Neural progenitor cell (in vitro differentiated cells): ENCODE data around the gene CSRP1. TPM values are rescaled to one million over a fixed set of nuclear protein-coding genes. Genes with fewer than 3 reads are reported as not detected.
A peak's percentile ranks its signal among the peaks of the same experiment; 100 is the strongest.
"Not testable (repeated sequence)": the region's sequence is repeated elsewhere in the genome, so short reads cannot be mapped to it uniquely, and the experiment has no call there.

Source experiments
- DNase-seq: peaks from one replicate; pipeline ENCODE4 v3.0.0-alpha.2; 2016; ENCODE audit warnings: low spot score
- H2AFZ ChIP-seq: fragments of 200-600 bp; sonication (generic); replicated peaks from 2 replicates; pipeline ENCODE4 v1.6.1; 2016; ENCODE audit warnings: antibody characterized with exemption
- H3F3A ChIP-seq: fragments of 200-600 bp; sonication (generic); 2 replicates; pipeline ENCODE4 v1.6.1; 2016; ENCODE audit warnings: antibody characterized with exemption, low read depth
- H3K27ac ChIP-seq: fragments of 200-600 bp; sonication (generic); 2 replicates; pipeline ENCODE4 v1.5.1; 2016; ENCODE audit warnings: mild to moderate bottlenecking
- H3K27me3 ChIP-seq: fragments of 200-600 bp; sonication (generic); 2 replicates; pipeline ENCODE4 v1.6.1; 2016; ENCODE audit warnings: mild to moderate bottlenecking, moderate library complexity
- H3K36me3 ChIP-seq: fragments of 200-600 bp; sonication (generic); 2 replicates; pipeline ENCODE4 v1.5.1; 2016
- H3K4me1 ChIP-seq: fragments of 200-600 bp; sonication (generic); 2 replicates; pipeline ENCODE4 v1.6.1; 2016; ENCODE audit warnings: mixed run types
- H3K4me2 ChIP-seq: fragments of 200-600 bp; sonication (generic); 2 replicates; pipeline ENCODE4 v1.6.1; 2016
- H3K4me3 ChIP-seq: fragments of 200-600 bp; sonication (generic); 2 replicates; pipeline ENCODE4 v1.5.1; 2016
- H3K79me2 ChIP-seq: fragments of 200-600 bp; sonication (generic); 2 replicates; pipeline ENCODE4 v1.6.1; 2016; ENCODE audit warnings: low read depth
- H3K9ac ChIP-seq: fragments of 200-600 bp; sonication (generic); 2 replicates; pipeline ENCODE4 v1.6.1; 2016
- H3K9me3 ChIP-seq: fragments of 200-600 bp; sonication (generic); 2 replicates; pipeline ENCODE4 v1.5.1; 2016; ENCODE audit warnings: low read depth
- H4K20me1 ChIP-seq: fragments of 200-600 bp; sonication (generic); 2 replicates; pipeline ENCODE4 v1.6.1; 2016; ENCODE audit warnings: low read depth
- H3K27ac Mint-ChIP-seq: 3 replicates; pipeline ENCODE4 v1.8.0; 2021; ENCODE audit warnings: mixed read lengths
- H3K27me3 Mint-ChIP-seq: 2 replicates; pipeline ENCODE4 v1.8.0; 2022; ENCODE audit warnings: low read depth, mild to moderate bottlenecking, inconsistent platforms, moderate library complexity, mixed read lengths; ENCODE audit not compliant: insufficient read depth
- H3K36me3 Mint-ChIP-seq: 3 replicates; pipeline ENCODE4 v1.8.0; 2021; ENCODE audit warnings: mixed read lengths
- H3K4me1 Mint-ChIP-seq: 3 replicates; pipeline ENCODE4 v1.8.0; 2021; ENCODE audit warnings: mixed read lengths
- H3K4me3 Mint-ChIP-seq: 3 replicates; pipeline ENCODE4 v1.8.0; 2021; ENCODE audit warnings: mild to moderate bottlenecking, moderate library complexity, mixed read lengths
- H3K9me3 Mint-ChIP-seq: 3 replicates; pipeline ENCODE4 v1.8.0; 2020; ENCODE audit warnings: mixed read lengths
- CTCF ChIP-seq: fragments of 200-600 bp; sonication (generic); IDR thresholded peaks from 2 replicates; pipeline ENCODE4 v1.5.1; 2017; ENCODE audit warnings: antibody characterized with exemption, mild to moderate bottlenecking
- EZH2 ChIP-seq: fragments of 200-600 bp; sonication (generic); IDR thresholded peaks from 2 replicates; pipeline ENCODE4 v1.6.1; 2017; ENCODE audit warnings: antibody characterized with exemption, mild to moderate bottlenecking, moderate library complexity
- EZH2phosphoT487 ChIP-seq: fragments of 200-600 bp; sonication (generic); IDR thresholded peaks from 2 replicates; pipeline ENCODE4 v1.6.1; 2017; ENCODE audit warnings: antibody characterized with exemption
- total RNA-seq: library from RNA; depleted of rRNA; stranded (reverse); fragments of >200 nt; gene quantifications from 2 replicates; pipeline ENCODE4 v1.2.3, GENCODE V29; 2015; ENCODE audit warnings: low replicate concordance

Gene CSRP1
- total RNA-seq, 1 donor from 2014 or later = 2.5 TPM

GRCh38 chr1:201551877-201552731 is 45.2 kb upstream of the CSRP1 start:
- Histone ChIP-seq H3K27me3 (no peaks in the 10 kb centered on the region), H3K36me3 (no peaks in the 10 kb centered on the region), H2AFZ (no peak overlapping the region), H3F3A (peaks cover 2% of the 10 kb centered on the region), H3K9ac (no peak overlapping the region), H4K20me1 (no peaks in the 10 kb centered on the region), H3K27ac (no peak overlapping the region), H3K9me3 (no peaks in the 10 kb centered on the region), H3K4me3 (no peak overlapping the region), H3K4me1 (peaks cover 19% of the 10 kb centered on the region), H3K4me2 (no peak overlapping the region), H3K79me2 (no peaks in the 10 kb centered on the region)
- Mint-ChIP-seq H3K4me3 (no peak overlapping the region), H3K36me3 (no peaks in the 10 kb centered on the region), H3K9me3 (no peaks in the 10 kb centered on the region), H3K4me1 (peaks cover 27% of the 10 kb centered on the region), H3K27me3 (peaks cover 8% of the 10 kb centered on the region), H3K27ac (no peak overlapping the region)
- TF ChIP-seq CTCF (no peak), EZH2 (no peak), EZH2phosphoT487 (no peak)
- DNase-seq = no peak

DNA sequence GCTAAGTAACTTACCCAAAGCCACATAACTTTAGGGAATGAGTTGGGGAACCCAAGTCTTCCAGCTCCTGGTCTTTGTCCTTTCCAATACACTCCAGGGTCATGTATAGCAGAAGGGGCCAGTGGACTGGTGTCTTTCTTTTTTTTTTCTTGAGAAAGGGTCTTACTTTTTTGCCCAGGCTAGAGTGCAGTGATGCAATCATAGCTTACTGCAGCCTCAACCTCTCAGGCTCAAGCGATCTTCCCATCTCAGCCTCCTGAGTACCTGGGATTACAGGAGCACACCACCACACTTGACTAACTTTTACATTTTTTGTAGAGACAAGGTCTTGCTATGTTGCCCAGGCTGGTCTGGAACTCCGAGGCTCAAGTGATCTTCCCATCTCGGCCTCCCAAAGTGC is 44.2 kb upstream of the CSRP1 start:
- no peak overlapping the region for H3K4me2 ChIP-seq

DNA sequence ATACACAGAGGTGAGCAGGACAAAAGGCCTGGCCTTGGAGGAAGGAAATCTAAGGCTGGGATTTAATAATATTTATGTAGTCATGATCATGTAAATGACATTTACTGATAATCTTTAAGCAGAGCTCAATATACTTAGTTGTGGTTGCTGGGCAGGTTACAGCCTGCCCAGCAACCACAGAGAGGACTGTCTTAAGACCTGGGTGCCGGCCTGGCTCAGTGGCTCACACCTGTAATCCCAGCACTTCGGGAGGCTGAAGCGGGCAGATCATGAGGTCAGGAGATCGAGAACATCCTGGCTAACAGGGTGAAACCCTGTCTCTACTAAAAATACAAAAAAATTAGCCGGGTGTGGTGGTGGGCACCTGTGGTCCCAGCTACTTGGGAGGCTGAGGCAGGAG is 42.6 kb upstream of the CSRP1 start:
- H3K27ac ChIP-seq, H3K4me3 Mint-ChIP-seq, H3K36me3 ChIP-seq, H3K9me3 ChIP-seq, H3K4me3 ChIP-seq, H3F3A ChIP-seq, H3K27ac Mint-ChIP-seq, H3K4me2 ChIP-seq, H3K27me3 Mint-ChIP-seq, DNase-seq, H3K36me3 Mint-ChIP-seq, H4K20me1 ChIP-seq, H3K9me3 Mint-ChIP-seq, H2AFZ ChIP-seq, H3K9ac ChIP-seq, H3K79me2 ChIP-seq: not testable (repeated sequence)
- peaks cover 22% of the 10 kb centered on the region for H3K4me1 Mint-ChIP-seq
- Histone ChIP-seq H3K4me1 (peaks cover 26% of the 10 kb centered on the region), H3K27me3 (peaks cover 11% of the 10 kb centered on the region)

More for the DNA sequence above, 44.2 kb upstream of the CSRP1 start:
- no peak for TF ChIP-seq CTCF
- TF ChIP-seq EZH2phosphoT487 = no peak
- TF ChIP-seq EZH2 = no peak
- Mint-ChIP-seq H3K36me3 (no peaks in the 10 kb centered on the region), H3K4me1 (peaks cover 26% of the 10 kb centered on the region), H3K27me3 (peaks cover 8% of the 10 kb centered on the region), H3K9me3 (no peaks in the 10 kb centered on the region), H3K27ac (no peak overlapping the region), H3K4me3 (no peak overlapping the region)
- no peak overlapping the region for H3K9ac ChIP-seq
- no peak overlapping the region for H3K4me3 ChIP-seq
- no peak overlapping the region for H3K27ac ChIP-seq
- no peak for DNase-seq
- no peak overlapping the region for H2AFZ ChIP-seq
- no peaks in the 10 kb centered on the region for H3K79me2 ChIP-seq
- peaks cover 16% of the 10 kb centered on the region for H3K4me1 ChIP-seq
- H3K36me3 ChIP-seq = no peaks in the 10 kb centered on the region
- H3K9me3 ChIP-seq = no peaks in the 10 kb centered on the region
- no peaks in the 10 kb centered on the region for H4K20me1 ChIP-seq
- H3K27me3 ChIP-seq = no peaks in the 10 kb centered on the region
- H3F3A ChIP-seq = peaks cover under 1% of the 10 kb centered on the region

DNA sequence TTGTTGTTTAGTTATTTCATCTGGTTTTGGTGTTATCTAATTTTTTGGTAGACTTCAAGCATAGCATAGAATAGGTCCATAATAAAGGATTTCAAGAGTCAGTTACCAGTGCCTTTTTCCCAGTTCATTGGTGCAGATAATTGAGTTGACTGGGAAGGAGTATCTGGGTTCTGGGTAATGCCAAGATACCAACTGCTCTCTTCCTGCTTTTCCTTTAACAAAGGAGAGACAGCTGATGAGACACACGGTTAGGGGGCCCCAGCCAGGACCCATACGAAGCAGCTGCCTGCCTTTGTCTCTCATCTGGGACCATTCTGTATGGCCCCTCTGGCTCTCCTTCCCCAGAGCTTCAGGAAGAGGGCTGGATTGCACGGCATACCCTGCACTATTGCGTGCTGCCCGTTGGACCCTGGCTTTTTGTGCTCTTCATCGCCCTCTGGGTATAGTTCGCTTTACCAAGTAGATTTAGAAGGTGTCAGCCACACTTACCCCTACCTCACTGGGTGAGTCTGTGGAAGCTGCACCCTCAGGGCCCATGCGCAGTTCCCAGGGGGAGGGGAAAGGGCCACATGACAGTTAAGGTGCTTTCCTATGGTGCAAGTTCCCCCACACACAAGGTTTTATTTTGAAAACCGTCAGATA is 39.0 kb upstream of the CSRP1 start:
- H3K4me2 ChIP-seq = peak overlapping the region; percentile 48
- Mint-ChIP-seq H3K9me3 (no peaks in the 10 kb centered on the region), H3K27ac (no peak overlapping the region), H3K27me3 (peaks cover 8% of the 10 kb centered on the region), H3K4me3 (no peak overlapping the region), H3K36me3 (peaks cover 4% of the 10 kb centered on the region), H3K4me1 (peaks cover 25% of the 10 kb centered on the region)
- TF ChIP-seq CTCF (peak; percentile 30), EZH2phosphoT487 (no peak), EZH2 (no peak)
- peaks cover 34% of the 10 kb centered on the region for H3K27me3 ChIP-seq
- H3K9me3 ChIP-seq = no peaks in the 10 kb centered on the region
- H4K20me1 ChIP-seq = peaks cover under 1% of the 10 kb centered on the region
- H3K36me3 ChIP-seq = no peaks in the 10 kb centered on the region
- no peak overlapping the region for H3K4me3 ChIP-seq
- no peak overlapping the region for H3K27ac ChIP-seq
- no peak overlapping the region for H3K9ac ChIP-seq
- peaks cover 11% of the 10 kb centered on the region for H3F3A ChIP-seq
- H3K79me2 ChIP-seq = no peaks in the 10 kb centered on the region
- no peak overlapping the region for H2AFZ ChIP-seq
- H3K4me1 ChIP-seq = peaks cover 22% of the 10 kb centered on the region
- DNase-seq = peak; percentile 50
